ENCODE data around the gene ACOX3.

DNA sequence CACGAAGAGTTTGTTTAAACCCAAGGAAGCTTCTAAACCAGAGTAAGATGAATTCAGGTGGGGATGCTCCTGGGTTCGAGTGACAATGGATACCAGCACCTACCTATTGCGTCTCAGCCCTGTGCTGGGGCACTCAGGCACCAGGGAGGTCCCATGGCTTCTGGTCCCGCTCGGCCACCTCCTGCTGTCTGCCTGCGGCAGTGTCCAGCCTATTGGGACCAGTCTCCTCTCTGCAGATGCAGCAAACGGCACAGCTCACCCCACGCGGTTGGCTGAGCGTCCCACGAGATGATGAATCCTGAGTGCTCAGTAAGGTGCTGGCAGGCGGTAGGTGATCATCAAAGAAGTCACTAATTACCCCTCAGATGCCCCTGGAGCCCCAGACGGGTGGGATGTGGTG is 75.2 kb downstream of the ACOX3 start:
- TF ChIP-seq, protein P1, sequence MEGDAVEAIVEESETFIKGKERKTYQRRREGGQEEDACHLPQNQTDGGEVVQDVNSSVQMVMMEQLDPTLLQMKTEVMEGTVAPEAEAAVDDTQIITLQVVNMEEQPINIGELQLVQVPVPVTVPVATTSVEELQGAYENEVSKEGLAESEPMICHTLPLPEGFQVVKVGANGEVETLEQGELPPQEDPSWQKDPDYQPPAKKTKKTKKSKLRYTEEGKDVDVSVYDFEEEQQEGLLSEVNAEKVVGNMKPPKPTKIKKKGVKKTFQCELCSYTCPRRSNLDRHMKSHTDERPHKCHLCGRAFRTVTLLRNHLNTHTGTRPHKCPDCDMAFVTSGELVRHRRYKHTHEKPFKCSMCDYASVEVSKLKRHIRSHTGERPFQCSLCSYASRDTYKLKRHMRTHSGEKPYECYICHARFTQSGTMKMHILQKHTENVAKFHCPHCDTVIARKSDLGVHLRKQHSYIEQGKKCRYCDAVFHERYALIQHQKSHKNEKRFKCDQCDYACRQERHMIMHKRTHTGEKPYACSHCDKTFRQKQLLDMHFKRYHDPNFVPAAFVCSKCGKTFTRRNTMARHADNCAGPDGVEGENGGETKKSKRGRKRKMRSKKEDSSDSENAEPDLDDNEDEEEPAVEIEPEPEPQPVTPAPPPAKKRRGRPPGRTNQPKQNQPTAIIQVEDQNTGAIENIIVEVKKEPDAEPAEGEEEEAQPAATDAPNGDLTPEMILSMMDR (conservative IDR thresholded peaks at IDR 0.05; ENCODE audit: low read length) = no peak
- TF ChIP-seq EZH2phosphoT487 (IDR thresholded peaks at IDR 0.05; ENCODE audit: borderline replicate concordance, low read depth, low read length) = no peak

All from OCI-LY7 (cell line).